GM12801 (cell line): ENCODE results near the gene DAPK1.

Source experiments
- TF ChIP-seq, protein P1 (sequence below): IDR thresholded peaks from one replicate; pipeline ENCODE4 v1.5.1; 2011; ENCODE audit warnings: control low read depth; ENCODE audit not compliant: insufficient read length; ENCODE audit errors: extremely low read depth

DAPK1 gene

DNA sequence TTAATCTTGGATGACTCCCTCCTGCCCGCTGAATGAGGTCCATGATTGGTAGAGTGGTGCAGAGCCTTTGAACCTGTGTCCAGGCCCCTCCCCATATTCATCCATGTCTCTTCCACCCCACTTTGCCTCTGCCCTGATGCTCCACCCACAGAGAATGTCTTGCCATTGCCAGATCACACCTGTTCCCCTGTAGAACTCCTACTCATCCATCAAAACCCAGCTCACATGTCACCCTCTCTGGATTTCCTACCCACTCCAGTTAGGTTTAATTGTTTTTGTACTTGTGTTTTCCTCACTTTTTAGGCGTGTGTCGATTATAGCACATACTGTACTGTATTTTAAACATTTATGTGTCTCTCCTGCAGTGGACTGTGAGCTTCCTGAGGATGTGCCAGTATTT is 121.3 kb downstream of the DAPK1 start:
- TF ChIP-seq, protein P1, sequence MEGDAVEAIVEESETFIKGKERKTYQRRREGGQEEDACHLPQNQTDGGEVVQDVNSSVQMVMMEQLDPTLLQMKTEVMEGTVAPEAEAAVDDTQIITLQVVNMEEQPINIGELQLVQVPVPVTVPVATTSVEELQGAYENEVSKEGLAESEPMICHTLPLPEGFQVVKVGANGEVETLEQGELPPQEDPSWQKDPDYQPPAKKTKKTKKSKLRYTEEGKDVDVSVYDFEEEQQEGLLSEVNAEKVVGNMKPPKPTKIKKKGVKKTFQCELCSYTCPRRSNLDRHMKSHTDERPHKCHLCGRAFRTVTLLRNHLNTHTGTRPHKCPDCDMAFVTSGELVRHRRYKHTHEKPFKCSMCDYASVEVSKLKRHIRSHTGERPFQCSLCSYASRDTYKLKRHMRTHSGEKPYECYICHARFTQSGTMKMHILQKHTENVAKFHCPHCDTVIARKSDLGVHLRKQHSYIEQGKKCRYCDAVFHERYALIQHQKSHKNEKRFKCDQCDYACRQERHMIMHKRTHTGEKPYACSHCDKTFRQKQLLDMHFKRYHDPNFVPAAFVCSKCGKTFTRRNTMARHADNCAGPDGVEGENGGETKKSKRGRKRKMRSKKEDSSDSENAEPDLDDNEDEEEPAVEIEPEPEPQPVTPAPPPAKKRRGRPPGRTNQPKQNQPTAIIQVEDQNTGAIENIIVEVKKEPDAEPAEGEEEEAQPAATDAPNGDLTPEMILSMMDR, result no peak

DNA sequence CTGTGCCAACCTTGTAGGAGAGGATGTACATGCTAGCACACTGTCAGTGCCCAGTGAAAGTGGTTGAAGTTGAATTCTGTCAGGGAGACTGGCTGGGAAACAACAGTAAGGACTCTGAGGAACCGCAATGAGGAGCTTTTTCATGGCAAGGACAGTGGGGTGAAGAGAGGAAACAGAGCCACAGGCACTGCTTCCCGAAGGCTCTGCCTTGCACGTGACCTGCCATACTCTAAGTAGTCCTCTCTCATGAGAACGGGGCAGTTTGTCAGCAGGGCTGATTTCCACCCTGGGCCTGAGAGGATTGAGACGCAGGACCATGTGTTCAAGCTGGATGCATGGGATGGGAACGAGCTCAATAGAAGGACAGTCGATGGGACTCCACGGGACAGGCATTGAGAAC is 121.7 kb downstream of the DAPK1 start:
- TF ChIP-seq, protein P1, result no peak

DNA sequence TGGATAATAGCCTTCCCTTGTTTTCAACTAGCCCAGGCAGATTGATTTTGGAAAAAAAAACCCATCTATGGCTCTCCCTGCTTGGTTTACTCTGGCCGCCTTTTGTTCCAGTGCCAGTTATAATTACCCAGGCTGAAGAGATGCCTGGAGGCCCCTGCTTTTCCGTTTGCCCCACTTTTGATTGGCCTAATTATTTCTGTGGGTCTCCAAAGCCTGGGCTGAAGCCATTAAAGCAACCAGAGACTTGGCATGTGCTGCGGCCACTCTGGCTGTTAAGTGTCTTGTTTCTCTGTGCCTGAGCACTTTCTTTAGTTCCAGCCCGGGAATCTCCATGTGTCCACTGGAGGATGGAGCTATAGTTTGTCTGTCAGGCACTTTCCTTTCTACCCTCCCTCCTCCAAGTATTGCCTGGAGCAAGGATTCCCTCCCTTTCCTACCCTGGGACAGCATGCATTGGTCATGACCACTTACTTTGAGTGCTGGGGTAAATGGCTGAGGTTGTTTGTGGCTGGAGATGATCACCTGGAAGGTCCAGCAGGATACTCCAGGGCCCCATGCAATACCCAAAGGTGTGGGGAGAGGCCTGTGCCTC is 123.2 kb downstream of the DAPK1 start:
- TF ChIP-seq, protein P1, result no peak

DNA sequence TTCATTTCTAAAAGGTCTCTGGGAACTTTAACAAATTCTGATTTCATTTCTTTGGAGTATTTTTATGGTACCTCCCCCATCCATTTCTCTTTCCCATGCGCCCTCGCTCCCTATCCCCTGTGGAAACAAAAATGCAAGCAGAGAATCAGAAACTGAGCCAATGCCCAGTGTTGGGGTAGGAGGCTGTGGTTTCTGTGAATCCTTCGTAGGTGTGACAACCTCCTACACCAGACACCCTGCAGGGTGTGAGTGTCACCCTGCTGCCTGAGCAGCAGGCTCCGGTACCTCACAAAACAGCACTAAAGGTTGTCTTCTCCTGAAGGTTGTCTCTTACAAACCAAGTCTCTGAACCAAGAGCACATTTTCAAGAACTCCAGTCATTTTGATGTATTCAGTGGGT is 124.4 kb downstream of the DAPK1 start:
- TF ChIP-seq, protein P1, result no peak

DNA sequence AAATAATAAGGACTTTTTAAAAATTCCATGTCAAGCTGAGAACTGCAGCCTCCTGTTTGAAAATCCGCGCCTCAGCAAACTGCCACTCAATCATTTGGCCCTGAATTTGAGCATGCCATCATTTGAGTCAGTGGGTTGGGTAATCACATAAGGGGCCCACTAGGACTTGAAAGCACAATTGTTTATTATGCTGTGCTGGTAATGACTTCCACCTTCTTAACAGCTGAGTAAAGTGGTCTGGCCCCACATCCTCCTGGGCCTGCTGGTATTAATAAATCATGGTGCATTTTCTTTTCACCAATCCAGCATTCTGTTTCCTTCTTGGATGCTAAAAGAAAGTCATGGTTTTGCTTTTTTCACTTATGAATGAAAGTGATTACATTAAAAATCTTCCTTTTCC is 125.3 kb downstream of the DAPK1 start:
- TF ChIP-seq, protein P1, result no peak

DNA sequence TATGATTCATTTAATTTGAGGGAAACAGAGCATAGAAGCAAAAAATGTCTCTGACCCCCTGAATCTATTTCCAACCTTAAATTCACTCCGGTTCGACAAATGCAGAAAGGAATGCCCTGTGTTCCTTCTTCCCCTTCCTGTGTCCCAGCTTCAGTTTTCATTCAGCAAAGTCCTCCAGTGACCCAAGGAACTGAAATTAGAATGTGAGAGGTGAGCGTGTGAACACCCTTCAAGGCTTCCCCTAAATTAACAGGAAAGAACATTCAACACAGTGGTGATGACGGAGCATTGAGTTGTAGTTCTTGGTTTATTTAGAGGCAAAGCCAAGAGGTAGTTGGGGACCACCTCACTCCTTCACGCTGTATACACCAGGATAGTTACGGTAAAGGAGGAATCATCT is 130.7 kb downstream of the DAPK1 start:
- TF ChIP-seq, protein P1, result no peak

DNA sequence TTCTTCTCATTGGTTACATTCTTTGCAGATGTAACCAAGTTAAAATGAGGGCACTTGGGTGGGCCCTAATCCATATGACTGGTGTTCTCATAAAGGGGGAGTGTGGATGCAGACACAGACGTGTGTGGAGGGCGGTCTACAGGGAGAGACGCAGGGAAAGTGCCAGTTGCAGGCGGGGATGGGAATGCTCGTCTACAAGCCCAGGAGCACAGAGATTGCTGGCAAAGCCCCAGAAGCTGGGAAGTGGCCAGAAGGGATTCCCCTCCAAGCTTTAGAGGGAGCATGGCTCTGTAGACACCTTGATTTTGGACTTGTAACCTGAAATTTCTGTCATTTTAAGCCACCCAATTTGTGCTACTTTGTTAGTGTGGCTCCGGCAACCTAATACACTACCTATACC is 131.4 kb downstream of the DAPK1 start:
- TF ChIP-seq, protein P1, result no peak
